Astrocyte of the spinal cord (primary cell): ENCODE data around the gene PTPRN2.

Source experiments
- DNase-seq: peaks from one replicate; pipeline ENCODE4 v3.0.0; 2011; ENCODE audit warnings: low read depth, low spot score
- H3K4me3 ChIP-seq: 2 replicates; pipeline ENCODE4 v1.5.1; 2011; ENCODE audit warnings: low read depth, mild to moderate bottlenecking, low read length, moderate library complexity
- in situ Hi-C: cut with HindIII; loops from 2 replicates; pipeline ENCODE4 v1.10.0; 2017; ENCODE audit warnings: low sequenced_read_pairs
- TF ChIP-seq, protein P1 (sequence below): IDR thresholded peaks from 2 replicates; pipeline ENCODE4 v1.5.1; 2012; ENCODE audit warnings: low read depth, mild to moderate bottlenecking, low read length, inconsistent platforms

The PTPRN2 gene

GRCh38 chr7:157821959-157822687 lies 765.5 kb downstream of the PTPRN2 start:
- in situ Hi-C loops, result no loop called here
- DNase-seq, result no peak
- H3K4me3 ChIP-seq, result no peak overlapping the region
- TF ChIP-seq, protein P1, sequence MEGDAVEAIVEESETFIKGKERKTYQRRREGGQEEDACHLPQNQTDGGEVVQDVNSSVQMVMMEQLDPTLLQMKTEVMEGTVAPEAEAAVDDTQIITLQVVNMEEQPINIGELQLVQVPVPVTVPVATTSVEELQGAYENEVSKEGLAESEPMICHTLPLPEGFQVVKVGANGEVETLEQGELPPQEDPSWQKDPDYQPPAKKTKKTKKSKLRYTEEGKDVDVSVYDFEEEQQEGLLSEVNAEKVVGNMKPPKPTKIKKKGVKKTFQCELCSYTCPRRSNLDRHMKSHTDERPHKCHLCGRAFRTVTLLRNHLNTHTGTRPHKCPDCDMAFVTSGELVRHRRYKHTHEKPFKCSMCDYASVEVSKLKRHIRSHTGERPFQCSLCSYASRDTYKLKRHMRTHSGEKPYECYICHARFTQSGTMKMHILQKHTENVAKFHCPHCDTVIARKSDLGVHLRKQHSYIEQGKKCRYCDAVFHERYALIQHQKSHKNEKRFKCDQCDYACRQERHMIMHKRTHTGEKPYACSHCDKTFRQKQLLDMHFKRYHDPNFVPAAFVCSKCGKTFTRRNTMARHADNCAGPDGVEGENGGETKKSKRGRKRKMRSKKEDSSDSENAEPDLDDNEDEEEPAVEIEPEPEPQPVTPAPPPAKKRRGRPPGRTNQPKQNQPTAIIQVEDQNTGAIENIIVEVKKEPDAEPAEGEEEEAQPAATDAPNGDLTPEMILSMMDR, result no peak

- TF ChIP-seq, protein P1, result no peak
- in situ Hi-C loops, result no loop called here
- DNase-seq, result no peak
- H3K4me3 ChIP-seq, result no peak overlapping the region
Measured at GRCh38 chr7:157820796-157821195, 766.8 kb downstream of the PTPRN2 start.

GRCh38 chr7:157819455-157819807 lies 768.2 kb downstream of the PTPRN2 start:
- DNase-seq, result no peak
- H3K4me3 ChIP-seq, result no peak overlapping the region
- in situ Hi-C loops, result no loop called here
- TF ChIP-seq, protein P1, result no peak

- TF ChIP-seq, protein P1, result no peak
- in situ Hi-C loops, result no loop called here
- H3K4me3 ChIP-seq, result no peak overlapping the region
- no peak for DNase-seq
Measured at GRCh38 chr7:157818701-157819454, 768.7 kb downstream of the PTPRN2 start.

DNA sequence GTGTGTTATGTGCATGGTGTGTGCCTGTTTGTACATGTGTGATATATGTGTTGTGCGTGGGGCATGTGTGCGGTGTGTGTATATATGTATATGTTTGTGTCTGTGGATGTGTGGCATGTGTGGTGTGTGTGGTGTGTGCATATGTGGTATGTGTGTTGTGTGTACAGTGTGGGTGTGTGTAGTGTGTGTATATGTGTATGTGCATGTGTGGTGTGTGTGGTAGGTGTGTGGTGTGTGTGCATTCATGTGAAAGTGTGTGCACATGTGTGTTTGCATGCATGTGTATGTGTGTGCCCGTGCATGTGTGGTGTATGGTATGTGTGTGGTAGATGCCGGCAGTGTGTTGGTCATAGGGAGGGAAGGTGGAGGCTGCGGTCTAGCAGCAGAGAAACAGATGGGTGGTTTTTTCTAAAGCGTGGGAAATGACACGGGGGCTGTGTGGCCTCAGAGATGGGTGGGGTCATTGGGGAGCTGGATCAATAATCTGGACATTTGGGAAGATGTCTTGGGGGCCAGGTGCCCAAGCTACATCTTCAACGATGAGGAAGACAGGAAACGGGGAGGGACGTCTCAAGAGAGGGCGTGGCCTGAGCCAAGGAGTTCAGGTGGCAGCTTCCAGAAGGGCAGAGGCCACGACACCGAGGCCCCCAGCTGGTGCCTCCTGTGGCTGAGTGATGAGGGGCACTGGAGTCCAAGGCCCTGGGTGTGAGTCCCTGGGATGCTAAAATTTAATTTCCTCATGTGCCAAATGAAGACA lies 769.5 kb downstream of the PTPRN2 start:
- in situ Hi-C loops, result no loop called here
- no peak overlapping the region for H3K4me3 ChIP-seq
- TF ChIP-seq, protein P1, result no peak
- DNase-seq, result no peak

GRCh38 chr7:157817433-157817832 lies 770.2 kb downstream of the PTPRN2 start:
- DNase-seq, result no peak
- TF ChIP-seq, protein P1, result no peak
- no peak overlapping the region for H3K4me3 ChIP-seq
- in situ Hi-C loops, result no loop called here
